GM20000 (cell line): Measurements from ENCODE around the gene TCP11.
"Not testable (repeated sequence)": the region's sequence is repeated elsewhere in the genome, so short reads cannot be mapped to it uniquely, and the experiment has no call there.

Source experiments
- DNase-seq: peaks from one replicate; pipeline ENCODE4 v3.0.0; 2012; ENCODE audit warnings: low spot score
- CTCF ChIP-seq: IDR thresholded peaks from 2 replicates; pipeline ENCODE4 v1.5.1; 2012; ENCODE audit warnings: mild to moderate bottlenecking, control low read depth; ENCODE audit errors: extremely low read depth, missing control alignments

TCP11 gene

GRCh38 chr6:35147026-35147425 lies 5.9 kb upstream of the TCP11 start:
- no peak for DNase-seq
- TF ChIP-seq CTCF, result no peak

GRCh38 chr6:35146453-35146852 lies 5.3 kb upstream of the TCP11 start:
- DNase-seq, result peak; percentile 40
- peak; percentile 66 for TF ChIP-seq CTCF

GRCh38 chr6:35145757-35146156 lies 4.6 kb upstream of the TCP11 start:
- no peak for TF ChIP-seq CTCF
- DNase-seq, result no peak

- no peak for TF ChIP-seq CTCF
- DNase-seq, result no peak
These were observed 1.7 kb upstream of the TCP11 start for GRCh38 chr6:35142588-35143569.

GRCh38 chr6:35140639-35141006 lies 516 bp downstream of the TCP11 start:
- no peak for TF ChIP-seq CTCF
- no peak for DNase-seq

- peak; percentile 69 for DNase-seq
- peak; percentile 53 for TF ChIP-seq CTCF
These were observed 1.1 kb downstream of the TCP11 start for GRCh38 chr6:35139924-35140638.

- no peak for DNase-seq
- no peak for TF ChIP-seq CTCF
These were observed 1.7 kb downstream of the TCP11 start for GRCh38 chr6:35139470-35139869.

GRCh38 chr6:35138191-35138590 lies 2.9 kb downstream of the TCP11 start:
- not testable (repeated sequence) for DNase-seq
